Esophagus squamous epithelium (tissue), 5 donors: ENCODE measurements around the gene CADPS. TPM values are rescaled to one million over a fixed set of nuclear protein-coding genes. Genes with fewer than 3 reads are reported as not detected.

Experiments used
- DNase-seq: peaks from one replicate; lab custom pipeline; 2025; lab: John Stamatoyannopoulos, UW
- H3K27ac ChIP-seq, 4 donors: fragments of 200-600 bp; sonication (generic); one replicate each; pipeline ENCODE4 v1.5.1; 2016 to 2019; ENCODE audit warnings: mild to moderate bottlenecking in 1 of 4
- H3K27me3 ChIP-seq, 4 donors: fragments of 200-600 bp; sonication (generic); 1 replicate in 3 of 4; 2 replicates in 1 of 4; pipeline versions ENCODE4 v1.5.1 to v1.6.0; 2017 to 2021; ENCODE audit warnings: antibody characterized with exemption in 1 of 4
- H3K36me3 ChIP-seq, 3 donors: fragments of 200-600 bp; sonication (generic); one replicate each; pipeline ENCODE4 v1.5.1; 2016 to 2019
- H3K4me1 ChIP-seq, 3 donors: fragments of 200-600 bp; sonication (generic); one replicate each; pipeline ENCODE4 v1.5.1; 2017 to 2019
- H3K4me3 ChIP-seq, 4 donors: fragments of 200-600 bp; sonication (generic); 1 replicate in 3 of 4; 2 replicates in 1 of 4; pipeline ENCODE4 v1.5.1; 2016 to 2019; ENCODE audit warnings: mild to moderate bottlenecking in 2 of 4, moderate library complexity in 1 of 4
- H3K9me3 ChIP-seq, 3 donors: fragments of 200-600 bp; sonication (generic); one replicate each; pipeline ENCODE4 v1.5.1; 2016 to 2019
- CTCF ChIP-seq, 6 experiments: fragments of 450-650 bp in 4 of 6; fragments of 200-600 bp in 2 of 6; sonication (generic) in 2 of 6; IDR thresholded peaks; one replicate each; pipeline ENCODE4 v1.5.1; 2016 to 2019; ENCODE audit warnings: antibody characterized with exemption in 6 of 6, mild to moderate bottlenecking in 4 of 6, moderate library complexity in 4 of 6
- POLR2A ChIP-seq, 4 donors: fragments of 450-650 bp; IDR thresholded peaks; one replicate each; pipeline ENCODE4 v1.6.1; 2017; ENCODE audit warnings: antibody characterized with exemption in 4 of 4, mild to moderate bottlenecking in 4 of 4, moderate library complexity in 3 of 4
- WGBS, 2 donors: methylation state at CpG; one replicate each; pipeline ENCODE4 v1.1.5; 2018; 5-methylcytosine and 5-hydroxymethylcytosine counted together
- intact Hi-C: fragments of 100-400 bp; cut with DNase I; formaldehyde crosslinking; loops from one replicate; pipeline ENCODE4 v1.15.0; 2022
- total RNA-seq, 4 donors: library from RNA; depleted of rRNA; stranded (reverse); fragments of >200 nt; gene quantifications; one replicate each; pipeline ENCODE4 v1.1.0, GENCODE V29; 2016
- donor health status: DM: yes; HTN: yes; CAD: no.

Gene CADPS
- total RNA-seq, 4 donors from 2014 or later = 0.09 to 4.8 TPM; not detected in 2

GRCh38 chr3:62445275-62445674 lies 429.9 kb downstream of the CADPS start:
- TF ChIP-seq POLR2A (IDR thresholded peaks at IDR 0.05) (no peak), CTCF (IDR thresholded peaks at IDR 0.05) (no peak)
- Histone ChIP-seq H3K4me3 (no peak overlapping the region), H3K27me3 (peaks cover 0 to under 1% (median 0%) of the 10 kb centered on the region in 4 donors), H3K36me3 (no peaks in the 10 kb centered on the region), H3K9me3 (no peaks in the 10 kb centered on the region), H3K4me1 (no peaks in the 10 kb centered on the region), H3K27ac (no peak overlapping the region)
- intact Hi-C loops = no loop called here
- WGBS, 2 donors = 0 to 7% methylated on average over 1 of the region's 1 CpG
- DNase-seq = no peak

GRCh38 chr3:62439978-62440377 lies 435.2 kb downstream of the CADPS start:
- H3K27me3 ChIP-seq = peaks cover 0 to 19% (median 0%) of the 10 kb centered on the region in 4 donors
- H3K9me3 ChIP-seq = no peaks in the 10 kb centered on the region
- H3K36me3 ChIP-seq = no peaks in the 10 kb centered on the region
- TF ChIP-seq CTCF (IDR thresholded peaks at IDR 0.05) = no peak
- TF ChIP-seq POLR2A (IDR thresholded peaks at IDR 0.05) = no peak
- H3K27ac ChIP-seq = no peak overlapping the region
- no peak for DNase-seq
- intact Hi-C loops = no loop called here
- no peaks in the 10 kb centered on the region for H3K4me1 ChIP-seq
- H3K4me3 ChIP-seq = no peak overlapping the region

GRCh38 chr3:62439176-62439813 lies 435.9 kb downstream of the CADPS start:
- no peak overlapping the region for H3K27ac ChIP-seq
- 57 to 59% methylated on average over 5 of the region's 5 CpGs for WGBS, 2 donors
- peaks cover 0 to 19% (median 0%) of the 10 kb centered on the region in 4 donors for H3K27me3 ChIP-seq
- H3K36me3 ChIP-seq = no peaks in the 10 kb centered on the region
- no peaks in the 10 kb centered on the region for H3K9me3 ChIP-seq
- TF ChIP-seq CTCF (IDR thresholded peaks at IDR 0.05) = no peak
- DNase-seq = no peak
- no peaks in the 10 kb centered on the region for H3K4me1 ChIP-seq
- no peak overlapping the region for H3K4me3 ChIP-seq
- intact Hi-C loops = no loop called here

GRCh38 chr3:62436785-62437184 lies 438.4 kb downstream of the CADPS start:
- no peaks in the 10 kb centered on the region for H3K4me1 ChIP-seq
- H3K36me3 ChIP-seq = no peaks in the 10 kb centered on the region
- no peaks in the 10 kb centered on the region for H3K9me3 ChIP-seq
- 60 to 63% methylated on average over 7 of the region's 7 CpGs for WGBS, 2 donors
- H3K27me3 ChIP-seq = peaks cover 0 to 23% (median 0%) of the 10 kb centered on the region in 4 donors
- intact Hi-C loops = no loop called here
- TF ChIP-seq CTCF (IDR thresholded peaks at IDR 0.05) (no peak), POLR2A (IDR thresholded peaks at IDR 0.05) (no peak)
- no peak for DNase-seq
- H3K27ac ChIP-seq = no peak overlapping the region
- H3K4me3 ChIP-seq = no peak overlapping the region

- Histone ChIP-seq H3K9me3 (no peaks in the 10 kb centered on the region), H3K4me3 (no peak overlapping the region), H3K4me1 (no peaks in the 10 kb centered on the region), H3K36me3 (no peaks in the 10 kb centered on the region), H3K27me3 (peaks cover 0 to 16% (median 0%) of the 10 kb centered on the region in 4 donors), H3K27ac (no peak overlapping the region)
- no peak for DNase-seq
- intact Hi-C loops = no loop called here
- TF ChIP-seq CTCF (IDR thresholded peaks at IDR 0.05) = no peak
- no peak for TF ChIP-seq POLR2A (IDR thresholded peaks at IDR 0.05)
- WGBS, 2 donors = 70 to 78% methylated on average over 8 of the region's 8 CpGs
These were observed 441.8 kb downstream of the CADPS start for GRCh38 chr3:62433396-62433795.
